K562 (cell line): ENCODE data around the gene CAPN10. TPM values are rescaled to one million over a fixed set of nuclear protein-coding genes. Genes with fewer than 3 reads are reported as not detected.

Source experiments
- ADNP ChIP-seq: fragments of 200-800 bp; sonication (Bioruptor generic); IDR thresholded peaks from 2 replicates; pipeline ENCODE4 v1.6.1; 2016; ENCODE audit warnings: missing genetic modification characterization, missing compliant biosample characterization
- DMBX1 ChIP-seq: fragments of 250-450 bp; sonication (Bioruptor Pico); IDR thresholded peaks from 2 replicates; pipeline ENCODE4 v1.8.0; 2022; ENCODE audit warnings: inconsistent platforms, mild to moderate bottlenecking, moderate library complexity, borderline replicate concordance
- EZH2 ChIP-seq: IDR thresholded peaks from 2 replicates; pipeline ENCODE4 v1.6.1; 2012; ENCODE audit warnings: low read depth, mild to moderate bottlenecking, inconsistent platforms, low read length, borderline replicate concordance
- FOXJ2 ChIP-seq: fragments of 200-800 bp; sonication (Bioruptor generic); IDR thresholded peaks from 2 replicates; pipeline ENCODE4 v1.6.1; 2016; ENCODE audit warnings: missing genetic modification characterization, missing compliant biosample characterization
- FOXK1 ChIP-seq: sonication (generic); formaldehyde crosslinking; IDR thresholded peaks from 2 replicates; pipeline ENCODE4 v1.8.0; 2022; ENCODE audit warnings: missing genetic modification reagents, mild to moderate bottlenecking, borderline replicate concordance
- GATAD2B ChIP-seq: fragments of 450-650 bp; IDR thresholded peaks from 2 replicates; pipeline ENCODE4 v1.6.1; 2017; ENCODE audit warnings: mild to moderate bottlenecking, borderline replicate concordance
- HEY1 ChIP-seq: fragments of 250-450 bp; sonication (Bioruptor Pico); IDR thresholded peaks from 2 replicates; pipeline ENCODE4 v1.5.0; 2020; ENCODE audit warnings: mild to moderate bottlenecking, moderate library complexity, borderline replicate concordance
- KLF6 ChIP-seq: fragments of 250-450 bp; sonication (Bioruptor Pico); IDR thresholded peaks from 2 replicates; pipeline ENCODE4 v1.4.0; 2020; ENCODE audit warnings: mild to moderate bottlenecking, moderate library complexity, borderline replicate concordance
- LARP7 ChIP-seq: fragments of 450-650 bp; IDR thresholded peaks from 2 replicates; pipeline ENCODE4 v1.6.1; 2016
- MCM3 ChIP-seq: fragments of 450-650 bp; IDR thresholded peaks from 2 replicates; pipeline ENCODE4 v1.6.1; 2016
- NCOA2 ChIP-seq, 2 experiments: fragments of 450-650 bp; IDR thresholded peaks; 2 replicates each; pipeline ENCODE4 v1.6.1; 2018; ENCODE audit warnings: mild to moderate bottlenecking in 2 of 2, moderate library complexity in 1 of 2; ENCODE audit not compliant: partially characterized antibody in 2 of 2
- OTX1 ChIP-seq: fragments of 450-650 bp; formaldehyde crosslinking; IDR thresholded peaks from 2 replicates; pipeline ENCODE4 v1.4.0; 2022; ENCODE audit warnings: mild to moderate bottlenecking
- PRPF4 ChIP-seq: fragments of 200-400 bp; formaldehyde crosslinking; IDR thresholded peaks from one replicate; pipeline ENCODE4 v1.6.1; 2017; ENCODE audit warnings: low read length, low read depth, mild to moderate bottlenecking; ENCODE audit not compliant: insufficient read depth, poor library complexity, severe bottlenecking
- RAD21 ChIP-seq, 2 experiments: fragments of 250-450 bp in 1 of 2; fragments of 450-650 bp in 1 of 2; sonication (Bioruptor Pico) in 1 of 2; formaldehyde crosslinking in 1 of 2; IDR thresholded peaks in 1 of 2; conservative IDR thresholded peaks in 1 of 2; 2 replicates each; pipeline versions ENCODE4 v1.4.0 to v1.8.0; 2020 to 2022; ENCODE audit warnings: mild to moderate bottlenecking in 2 of 2, moderate library complexity in 1 of 2
- RBM17 ChIP-seq: fragments of 200-400 bp; formaldehyde crosslinking; IDR thresholded peaks from 2 replicates; pipeline ENCODE4 v1.6.1; 2017; ENCODE audit warnings: low read depth, mild to moderate bottlenecking, low read length, borderline replicate concordance
- RBM25 ChIP-seq: fragments of 200-400 bp; formaldehyde crosslinking; IDR thresholded peaks from 2 replicates; pipeline ENCODE4 v1.6.1; 2018; ENCODE audit warnings: low read length, low read depth, moderate library complexity; ENCODE audit not compliant: severe bottlenecking
- SMARCC2 ChIP-seq: fragments of 450-650 bp; IDR thresholded peaks from 2 replicates; pipeline ENCODE4 v1.6.1; 2017; ENCODE audit warnings: antibody characterized with exemption, moderate library complexity, mild to moderate bottlenecking, low read depth
- SMC3 ChIP-seq: conservative IDR thresholded peaks from 2 replicates; pipeline ENCODE4 v1.6.1; 2011; ENCODE audit warnings: low read depth, low read length, improper control_type of control experiment; ENCODE audit not compliant: insufficient read depth
- TAF7 ChIP-seq: fragments of 450-650 bp; IDR thresholded peaks from 2 replicates; pipeline ENCODE4 v1.6.1; 2016; ENCODE audit warnings: missing genetic modification characterization, missing compliant biosample characterization
- TBL1XR1 ChIP-seq, 2 experiments: IDR thresholded peaks; 2 replicates each; pipeline ENCODE4 v1.6.1; 2012; ENCODE audit warnings: improper control_type of control experiment in 2 of 2, low read length in 2 of 2, mild to moderate bottlenecking in 1 of 2
- USF2 ChIP-seq: sonication (generic); formaldehyde crosslinking; IDR thresholded peaks from 2 replicates; pipeline ENCODE4 v1.5.0; 2020; ENCODE audit warnings: missing genetic modification reagents
- XRCC5 ChIP-seq: fragments of 200-400 bp; formaldehyde crosslinking; IDR thresholded peaks from 2 replicates; pipeline ENCODE4 v1.6.1; 2017; ENCODE audit warnings: low read depth, mild to moderate bottlenecking, low read length
- ZFP91 ChIP-seq: sonication (generic); formaldehyde crosslinking; IDR thresholded peaks from 2 replicates; pipeline ENCODE4 v1.8.0; 2022; ENCODE audit warnings: mild to moderate bottlenecking, missing genetic modification reagents
- ZKSCAN8 ChIP-seq: fragments of 200-800 bp; sonication (Bioruptor generic); IDR thresholded peaks from 2 replicates; pipeline ENCODE4 v1.6.1; 2016; ENCODE audit warnings: missing genetic modification characterization, missing compliant biosample characterization
- ZNF143 ChIP-seq: sonication (generic); formaldehyde crosslinking; IDR thresholded peaks from 2 replicates; pipeline ENCODE4 v1.9.0; 2022; ENCODE audit warnings: mild to moderate bottlenecking, missing genetic modification reagents
- ZNF561 ChIP-seq: fragments of 450-650 bp; formaldehyde crosslinking; conservative IDR thresholded peaks from 2 replicates; pipeline ENCODE4 v1.4.0; 2020; ENCODE audit warnings: mild to moderate bottlenecking, moderate library complexity
- polyA plus RNA-seq, 8 experiments: library from polyadenylated mRNA; depleted of rRNA in 4 of 8; stranded (reverse) in 5 of 8; unstranded in 3 of 8; fragments of >200 nt; fragmentation: Nextera tagmentation in 2 of 8; fragmentation: Illumina TruSeq in 1 of 8; extraction: Ambion mirVana in 2 of 8; extraction: Trizol in 1 of 8; gene quantifications; 2 replicates each; pipeline versions ENCODE4 v1.2.1 to v1.2.3, GENCODE V29; 2011 to 2014; ENCODE audit warnings: inconsistent platforms in 1 of 8, missing spikeins in 1 of 8
- total RNA-seq, 7 experiments: library from RNA; depleted of rRNA in 6 of 7; stranded (reverse); fragments of >200 nt in 6 of 7; fragmentation: Illumina TruSeq in 2 of 7; extraction: Trizol in 2 of 7; gene quantifications; 2 replicates each; pipeline versions ENCODE4 v1.2.1 to v1.2.3, GENCODE V29; 2011 to 2021; ENCODE audit warnings: low replicate concordance in 1 of 7

The CAPN10 gene
- total and polyA plus RNA-seq, 9 of the 15 experiments (the other 6 are each of a cell fraction or from before 2014, with no cell fraction given), result 0.08 to 26.1 (median 8.4) TPM

GRCh38 chr2:240604291-240604938 is 17.9 kb downstream of the CAPN10 start (continued):
- TF ChIP-seq TBL1XR1 (IDR thresholded peaks at IDR 0.05; ENCODE audit: low read length in 2 of 2) (peak in 1 of 2 experiments; percentile 36; a peak in 1 of 4 replicates), ZKSCAN8 (CRISPR knock-in tag) (no peak), GATAD2B (no peak), MCM3 (no peak), RBM25 (no peak), RBM17 (no peak), SMARCC2 (no peak), FOXJ2 (tag) (no peak), USF2 (CRISPR knock-in tag) (no peak), XRCC5 (no peak), EZH2 (no peak), ZNF561 (CRISPR knock-in tag) (no peak), KLF6 (no peak), ZFP91 (CRISPR knock-in tag) (no peak), FOXK1 (CRISPR knock-in tag) (no peak), PRPF4 (no peak), OTX1 (CRISPR knock-in tag) (no peak), HEY1 (CRISPR knock-in tag) (no peak), TAF7 (tag) (no peak), DMBX1 (CRISPR knock-in tag) (no peak), ADNP (no peak), SMC3 (peak; percentile 37), LARP7 (no peak), RAD21 (CRISPR knock-in tag; conservative IDR thresholded peaks at IDR 0.05 in 1 of 2, IDR thresholded peaks at IDR 0.05 in 1 of 2) (peak; percentile 65 to 74), ZNF143 (no peak), NCOA2 (IDR thresholded peaks at IDR 0.05; ENCODE audit: partially characterized antibody in 2 of 2) (no peak)
